Measurements from ENCODE around the gene USP24. TPM values are rescaled to one million over a fixed set of nuclear protein-coding genes. Genes with fewer than 3 reads are reported as not detected.

USP24 gene
- total RNA-seq, 1 experiment from 2014 or later = 35.3 TPM

GRCh38 chr1:55129194-55129728 is 85.9 kb downstream of the USP24 start:
- Histone ChIP-seq H3K4me1 (ENCODE audit: insufficient read depth, low read length) (no peaks in the 10 kb centered on the region), H3K56ac (ENCODE audit: insufficient read length, low read depth, low read length) (no peak overlapping the region), H3K9me3 (ENCODE audit: control insufficient read depth, low read depth, low read length) (no peaks in the 10 kb centered on the region), H3K27ac (ENCODE audit: insufficient read length, low read depth, low read length) (no peak overlapping the region), H2BK12ac (ENCODE audit: insufficient read length, low read depth, low read length) (no peak overlapping the region), H2AK5ac (ENCODE audit: insufficient read length, low read length) (no peak overlapping the region), H4K20me1 (ENCODE audit: control insufficient read depth, insufficient read depth, insufficient read length) (no peaks in the 10 kb centered on the region), H3K4me2 (ENCODE audit: insufficient read depth, insufficient read length, low read length) (no peak overlapping the region), H3K79me2 (ENCODE audit: insufficient read depth, low read length) (no peaks in the 10 kb centered on the region), H2BK120ac (ENCODE audit: low read depth, low read length, poor library complexity, severe bottlenecking) (no peak overlapping the region), H4K8ac (replicated peaks; ENCODE audit: insufficient read length, low read depth, low read length) (no peak overlapping the region), H3K18ac (ENCODE audit: insufficient read length, low read depth, low read length) (no peak overlapping the region), H2BK5ac (ENCODE audit: insufficient read length, low read length) (no peak overlapping the region), H2AFZ (ENCODE audit: low read length) (no peak overlapping the region), H4K91ac (ENCODE audit: insufficient read length, low read depth, low read length) (no peak overlapping the region), H3K23me2 (ENCODE audit: insufficient read length, low read depth, low read length, poor library complexity, severe bottlenecking) (no peaks in the 10 kb centered on the region), H2BK15ac (ENCODE audit: low read depth, low read length) (no peak overlapping the region), H3K14ac (ENCODE audit: insufficient read depth, low read length) (no peak overlapping the region), H3K4ac (ENCODE audit: low read depth, low read length) (no peak overlapping the region), H3T11ph (ENCODE audit: low read length) (no peak overlapping the region), H4K5ac (ENCODE audit: insufficient read length, low read depth, low read length) (no peak overlapping the region), H3K23ac (ENCODE audit: insufficient read length, low read depth, low read length) (no peak overlapping the region), H3K9ac (ENCODE audit: extremely low read depth, insufficient read length, low read length) (no peak overlapping the region), H3K27me3 (ENCODE audit: insufficient read depth, low read length) (no peaks in the 10 kb centered on the region), H3K79me1 (ENCODE audit: insufficient read depth, low read depth, low read length, poor library complexity, severe bottlenecking) (no peaks in the 10 kb centered on the region), H2BK20ac (ENCODE audit: low read depth, low read length, poor library complexity, severe bottlenecking) (no peak overlapping the region)
- Mint-ChIP-seq H3K9me3 (no peaks in the 10 kb centered on the region), H3K36me3 (ENCODE audit: insufficient read depth in 1 of 3, low read depth in 3 of 3) (peaks cover 20 to 77% (median 59%) of the 10 kb centered on the region in 3 experiments; a peak in 6 of 7 replicates), H3K4me3 (no peak overlapping the region), H3K4me1 (no peaks in the 10 kb centered on the region), H3K27ac (no peak overlapping the region), H3K27me3 (ENCODE audit: low read depth) (no peaks in the 10 kb centered on the region)
- no peak for TF ChIP-seq CTCF (conservative IDR thresholded peaks at IDR 0.05)
- DNase-seq = no peak
- no CpG with 5 or more reads among the region's 4 CpGs for WGBS (ENCODE audit: extremely low coverage, insufficient read length, low lambda C conversion rate)

Data from H9 (cell line).